Kidney epithelial cell (primary cell): ENCODE measurements around the gene RNPS1. TPM values are rescaled to one million over a fixed set of nuclear protein-coding genes. Genes with fewer than 3 reads are reported as not detected.

ENCODE experiments used
- DNase-seq: peaks from one replicate; pipeline ENCODE4 v3.0.0-alpha.2; 2010; ENCODE audit warnings: low read depth
- H3K27me3 ChIP-seq: 2 replicates; pipeline ENCODE4 v1.6.0; 2011; ENCODE audit warnings: low read length; ENCODE audit not compliant: control insufficient read depth, insufficient read depth
- H3K36me3 ChIP-seq: 2 replicates; pipeline ENCODE4 v1.5.1; 2011; ENCODE audit warnings: low read length; ENCODE audit not compliant: control insufficient read depth, insufficient read depth
- H3K4me3 ChIP-seq: 2 replicates; pipeline ENCODE4 v1.5.1; 2011; ENCODE audit warnings: low read depth, mild to moderate bottlenecking, control low read depth, low read length
- total RNA-seq: library from RNA; depleted of rRNA; stranded (reverse); fragments of >200 nt; gene quantifications from 2 replicates; pipeline ENCODE4 v1.2.3, GENCODE V29; 2015
- TF ChIP-seq, protein P1 (sequence below): IDR thresholded peaks from 2 replicates; pipeline ENCODE4 v1.5.1; 2011; ENCODE audit warnings: mild to moderate bottlenecking, moderate library complexity, low read length, control low read depth, inconsistent platforms; ENCODE audit not compliant: insufficient read depth, poor library complexity, severe bottlenecking

RNPS1 gene
- total RNA-seq, 1 donor from 2014 or later = 243 TPM

DNA sequence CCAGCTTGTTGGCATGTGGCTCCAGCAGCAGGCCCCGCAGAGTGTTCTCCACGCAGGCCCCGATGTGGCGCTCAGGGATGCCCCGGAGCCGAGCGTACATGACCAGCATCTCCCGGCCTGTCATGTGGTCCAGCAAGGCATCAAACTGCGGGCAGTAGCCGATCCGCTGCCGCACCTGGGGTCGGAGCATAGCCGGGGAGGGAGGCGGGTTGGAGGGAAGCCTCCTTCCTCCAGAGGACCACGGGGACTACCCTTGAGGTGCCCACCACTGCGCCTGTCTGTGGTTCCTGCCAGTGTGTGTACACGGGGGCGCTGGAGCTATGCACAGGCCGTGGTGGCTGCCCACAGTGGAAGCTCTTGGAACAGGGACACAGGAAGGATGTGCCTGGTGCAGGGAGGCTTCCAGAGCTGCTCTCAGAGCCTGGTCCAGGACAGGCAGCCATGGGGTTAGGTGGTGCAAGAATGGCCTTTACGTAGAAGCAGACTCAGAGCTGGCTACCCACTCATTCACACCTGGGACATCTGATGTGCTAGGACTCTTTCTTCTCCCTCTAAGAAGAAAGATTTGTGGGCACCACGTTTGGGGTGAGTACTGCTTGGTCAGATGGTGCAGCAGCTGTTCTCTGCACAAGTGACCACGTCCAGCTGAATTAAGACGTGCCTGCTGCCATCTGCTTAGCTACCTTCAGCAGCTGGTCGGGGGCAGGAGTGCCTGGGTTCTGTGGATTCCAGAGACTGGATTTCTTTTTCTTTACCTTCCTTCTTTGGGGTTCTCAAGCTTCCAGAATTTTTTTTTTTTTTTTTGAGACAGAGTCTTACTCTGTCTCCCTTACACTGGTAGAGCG, 11.3 kb upstream of the RNPS1 start:
- no peak for DNase-seq
- no peaks in the 10 kb centered on the region for H3K27me3 ChIP-seq
- no peak overlapping the region for H3K4me3 ChIP-seq
- TF ChIP-seq, protein P1, sequence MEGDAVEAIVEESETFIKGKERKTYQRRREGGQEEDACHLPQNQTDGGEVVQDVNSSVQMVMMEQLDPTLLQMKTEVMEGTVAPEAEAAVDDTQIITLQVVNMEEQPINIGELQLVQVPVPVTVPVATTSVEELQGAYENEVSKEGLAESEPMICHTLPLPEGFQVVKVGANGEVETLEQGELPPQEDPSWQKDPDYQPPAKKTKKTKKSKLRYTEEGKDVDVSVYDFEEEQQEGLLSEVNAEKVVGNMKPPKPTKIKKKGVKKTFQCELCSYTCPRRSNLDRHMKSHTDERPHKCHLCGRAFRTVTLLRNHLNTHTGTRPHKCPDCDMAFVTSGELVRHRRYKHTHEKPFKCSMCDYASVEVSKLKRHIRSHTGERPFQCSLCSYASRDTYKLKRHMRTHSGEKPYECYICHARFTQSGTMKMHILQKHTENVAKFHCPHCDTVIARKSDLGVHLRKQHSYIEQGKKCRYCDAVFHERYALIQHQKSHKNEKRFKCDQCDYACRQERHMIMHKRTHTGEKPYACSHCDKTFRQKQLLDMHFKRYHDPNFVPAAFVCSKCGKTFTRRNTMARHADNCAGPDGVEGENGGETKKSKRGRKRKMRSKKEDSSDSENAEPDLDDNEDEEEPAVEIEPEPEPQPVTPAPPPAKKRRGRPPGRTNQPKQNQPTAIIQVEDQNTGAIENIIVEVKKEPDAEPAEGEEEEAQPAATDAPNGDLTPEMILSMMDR = no peak
- no peaks in the 10 kb centered on the region for H3K36me3 ChIP-seq

DNA sequence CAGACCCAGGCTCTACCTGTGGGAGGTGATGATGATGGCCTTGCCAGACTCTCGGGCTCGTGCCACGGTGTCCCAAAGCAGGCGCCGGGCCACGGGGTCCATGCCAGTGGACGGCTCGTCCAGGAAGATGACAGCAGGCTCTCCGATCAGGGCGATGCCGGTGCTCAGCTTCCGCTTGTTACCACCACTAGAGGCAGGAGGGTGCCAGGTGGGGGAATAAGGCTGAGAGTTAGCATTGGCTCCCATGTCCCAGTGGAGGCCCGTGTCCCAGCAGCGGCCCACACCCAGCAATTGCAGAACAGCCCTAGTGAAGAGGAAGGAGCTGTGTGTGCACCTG, 10.3 kb upstream of the RNPS1 start:
- TF ChIP-seq, protein P1 = peak; percentile 17
- H3K27me3 ChIP-seq = no peaks in the 10 kb centered on the region
- no peak for DNase-seq
- no peaks in the 10 kb centered on the region for H3K36me3 ChIP-seq
- no peak overlapping the region for H3K4me3 ChIP-seq

- H3K36me3 ChIP-seq = no peaks in the 10 kb centered on the region
- H3K4me3 ChIP-seq = no peak overlapping the region
- no peak for DNase-seq
- no peaks in the 10 kb centered on the region for H3K27me3 ChIP-seq
- TF ChIP-seq, protein P1 = no peak
Observed at GRCh38 chr16:2277466-2278271, 9.7 kb upstream of the RNPS1 start.

DNA sequence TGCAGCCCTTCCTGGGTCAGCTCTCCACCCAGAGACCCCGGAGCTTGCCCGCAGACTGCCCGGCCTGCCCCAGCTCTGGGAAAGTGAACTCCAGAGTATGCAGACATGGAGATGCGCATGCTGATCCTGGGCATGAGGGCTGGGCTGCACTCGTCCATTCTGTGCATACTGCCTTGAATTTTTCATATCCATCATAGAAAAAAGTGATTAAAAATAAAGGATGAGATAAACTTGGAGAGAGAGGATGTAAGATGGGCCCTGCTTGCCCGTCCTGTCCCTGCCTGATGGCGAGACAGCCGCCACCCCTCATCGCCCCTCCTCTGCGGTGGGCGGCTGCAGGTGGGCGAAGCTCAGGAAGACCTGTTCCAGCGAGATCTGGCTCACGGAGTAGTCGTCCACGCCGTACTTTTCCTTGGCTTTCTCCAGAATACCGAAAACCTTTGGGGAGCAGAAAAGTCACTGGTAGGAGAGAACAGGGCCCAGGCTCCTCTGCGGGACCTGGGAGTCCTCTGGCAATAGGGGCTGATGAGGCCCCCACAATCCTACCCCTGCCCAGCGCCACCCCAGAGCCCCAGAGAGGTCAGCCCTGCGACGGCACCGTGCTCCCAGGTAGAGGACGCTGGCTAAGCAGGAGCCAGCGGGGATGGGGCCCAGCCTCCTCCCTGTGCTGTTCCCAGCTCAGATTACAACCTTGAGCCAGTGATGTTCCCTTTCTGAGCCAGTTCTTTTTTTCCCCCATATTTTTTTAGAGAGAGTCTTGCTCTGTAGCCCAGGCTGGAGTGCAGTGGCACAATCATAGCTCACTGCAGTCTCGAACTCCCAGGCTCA, 8.7 kb upstream of the RNPS1 start:
- TF ChIP-seq, protein P1 = no peak
- H3K4me3 ChIP-seq = no peak overlapping the region
- DNase-seq = no peak
- H3K27me3 ChIP-seq = no peaks in the 10 kb centered on the region
- H3K36me3 ChIP-seq = no peaks in the 10 kb centered on the region

DNA sequence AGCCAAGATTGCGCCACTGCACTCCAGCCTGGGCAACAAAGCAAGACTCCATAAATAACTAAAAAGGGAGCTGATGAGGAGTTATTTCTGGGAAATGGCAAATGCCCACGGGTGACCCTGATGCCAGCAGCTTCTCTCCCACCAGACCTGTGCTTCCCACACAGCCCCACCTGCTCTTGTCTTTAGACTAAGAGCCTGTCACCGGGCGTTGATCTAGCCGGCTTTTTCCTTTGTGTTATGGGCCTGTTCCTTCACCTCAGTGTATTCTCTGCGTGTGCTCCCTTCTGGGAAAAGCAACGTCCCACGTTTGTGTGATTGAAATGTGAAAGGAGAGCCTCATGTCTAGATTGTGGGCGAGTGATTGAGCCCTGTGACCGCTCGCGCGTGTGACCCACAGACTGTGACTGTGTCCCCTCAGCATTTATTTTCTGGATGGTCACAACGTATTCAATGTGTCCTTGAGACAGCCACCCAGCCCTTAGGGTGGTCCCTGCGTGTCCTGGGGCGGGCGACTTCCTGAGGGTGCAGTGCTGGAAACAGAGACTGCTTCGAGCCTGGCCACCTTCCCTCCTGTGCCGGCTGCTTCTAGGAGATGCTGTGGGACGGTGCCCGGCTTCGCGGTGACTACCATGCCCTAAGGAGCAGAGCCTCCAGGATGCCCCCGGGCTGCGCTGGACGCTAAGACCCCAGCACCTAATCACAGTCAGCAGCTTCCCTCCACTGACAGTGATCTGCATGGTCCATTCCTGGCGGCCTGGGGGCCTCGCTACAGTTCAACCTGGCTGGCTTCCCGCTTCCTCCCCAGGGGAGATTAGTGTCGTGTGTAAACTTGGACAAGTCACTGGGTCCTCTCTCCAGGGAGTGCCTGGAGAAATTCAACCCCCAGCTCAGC, 7.8 kb upstream of the RNPS1 start:
- TF ChIP-seq, protein P1 = no peak
- no peak for DNase-seq
- Histone ChIP-seq H3K4me3 (no peak overlapping the region), H3K36me3 (no peaks in the 10 kb centered on the region), H3K27me3 (no peaks in the 10 kb centered on the region)
